GM19023 (cell line): ENCODE measurements around the gene TEX29.

Experiments
- ATAC-seq: cut with Tn5 transposase; IDR thresholded peaks from one replicate; pipeline ENCODE4 v1.9.1; 2021; ENCODE audit warnings: mild to moderate bottlenecking, moderate library complexity; ENCODE audit not compliant: unreplicated experiment

The TEX29 gene

DNA sequence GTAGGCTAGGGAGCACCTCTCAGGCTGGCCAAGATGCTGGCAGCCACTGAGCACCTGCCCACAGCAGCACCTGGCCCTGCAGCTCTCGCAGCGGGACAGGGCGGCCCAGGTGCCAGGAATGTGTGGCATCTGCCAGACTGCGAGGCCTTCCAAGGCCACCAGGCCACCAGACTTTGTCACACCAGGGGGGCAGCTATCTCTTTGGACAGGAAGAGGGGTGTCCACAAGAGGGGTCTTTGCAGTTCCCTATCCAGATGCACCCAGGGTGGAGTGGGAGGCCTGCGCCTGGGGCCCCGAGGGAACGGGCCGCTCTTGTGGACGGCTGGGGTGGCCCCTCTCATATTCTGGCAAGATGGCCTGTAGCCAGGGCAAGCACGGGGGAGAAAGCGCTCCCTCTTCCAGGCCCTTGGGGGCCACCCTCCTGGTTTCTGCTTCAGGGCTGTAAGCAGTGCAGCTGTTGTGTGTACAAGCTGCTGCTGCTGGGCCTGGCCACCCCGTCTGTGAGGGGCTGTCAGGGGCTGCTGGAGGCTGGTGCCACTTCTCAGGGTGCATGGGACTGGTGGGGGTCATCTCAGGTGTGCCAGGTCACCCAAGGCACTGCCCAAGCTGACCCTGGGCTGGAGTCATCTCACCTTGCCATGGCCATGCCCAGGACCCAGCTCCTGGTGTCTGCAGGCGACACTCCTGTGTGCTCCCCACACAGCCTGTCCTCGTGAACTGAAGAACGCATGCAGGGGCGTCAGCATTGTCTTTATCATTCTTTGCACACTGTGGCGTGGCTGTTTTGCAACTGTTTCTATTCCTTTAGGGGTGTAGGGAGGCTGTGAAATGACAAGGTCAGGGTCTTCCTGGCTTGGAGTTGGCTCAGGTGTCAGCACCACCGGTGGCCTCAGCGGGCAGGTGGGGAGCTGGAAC is 1.8 kb downstream of the TEX29 start:
- no peak for ATAC-seq

DNA sequence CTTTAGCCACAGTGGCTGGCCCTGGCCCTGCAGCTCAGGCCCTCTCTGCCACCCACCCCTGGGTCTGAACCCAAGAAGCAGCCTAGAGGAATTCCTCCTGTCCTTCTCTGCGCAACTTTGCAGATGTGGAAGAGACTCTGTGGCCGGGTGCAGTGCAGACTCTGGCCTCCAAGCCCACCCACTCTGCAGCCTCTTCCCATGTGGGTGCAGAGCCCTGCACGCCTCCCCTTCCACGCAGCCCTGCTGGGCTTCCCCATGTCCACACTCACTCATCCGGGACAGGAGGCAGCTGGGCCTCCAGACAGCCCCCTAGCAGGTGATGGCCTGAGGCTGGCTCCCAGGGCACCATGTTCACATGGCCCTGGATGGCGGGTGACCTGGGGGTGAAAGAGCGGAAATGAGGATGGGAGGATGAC is 2.5 kb downstream of the TEX29 start:
- no peak for ATAC-seq

DNA sequence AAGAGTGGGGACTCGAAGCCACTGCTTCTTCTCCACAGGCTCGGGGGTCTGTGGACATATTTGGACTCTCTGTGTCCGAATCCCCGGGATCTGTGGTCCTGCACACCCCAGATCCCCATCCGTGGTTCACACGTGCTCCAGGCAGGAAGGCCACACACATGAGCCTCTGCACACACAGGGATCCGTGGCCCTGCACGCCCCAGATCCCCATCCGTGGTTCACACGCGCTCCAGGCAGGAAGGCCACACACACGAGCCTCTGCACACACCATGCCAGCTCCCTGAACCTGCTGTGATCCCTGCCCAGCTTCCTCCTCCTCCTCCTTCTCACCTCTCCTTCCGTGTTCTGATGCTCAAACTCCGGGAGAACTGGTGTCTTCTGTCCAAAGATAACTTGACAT is 3.1 kb downstream of the TEX29 start:
- ATAC-seq: no peak

DNA sequence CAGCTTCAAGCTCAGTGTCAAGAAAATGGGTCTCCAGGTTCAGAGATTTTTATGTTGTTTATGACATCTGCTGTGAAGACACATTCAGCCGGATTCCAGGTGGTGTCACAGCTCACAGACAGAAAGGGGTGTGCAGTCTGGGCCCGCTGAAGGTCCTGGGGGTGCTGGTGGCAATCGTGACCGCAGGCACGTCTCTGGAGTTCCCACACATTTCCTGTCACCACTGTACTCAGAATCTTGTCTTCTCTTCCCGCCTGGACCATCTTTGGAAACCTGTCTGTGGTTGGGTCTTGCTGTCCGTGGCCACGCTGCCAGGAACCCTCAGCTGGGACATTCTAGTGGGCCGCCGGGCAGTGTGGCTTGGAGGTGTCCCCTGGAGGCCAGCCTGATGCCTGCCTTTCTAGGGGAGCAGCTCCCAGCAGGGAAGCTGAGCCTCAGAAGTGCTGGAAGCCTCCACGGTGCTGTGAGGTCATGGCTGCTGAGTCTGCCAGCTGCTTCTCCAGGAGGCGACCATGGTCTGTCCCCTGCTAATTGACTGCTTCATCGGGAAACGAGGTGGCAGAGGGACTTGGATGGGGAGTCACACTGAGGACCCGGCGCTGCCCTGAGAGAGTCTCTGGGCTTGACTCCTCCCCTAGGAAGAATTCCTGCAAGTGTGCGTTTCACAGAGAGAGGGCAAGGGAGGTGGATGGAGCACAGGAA is 3.7 kb downstream of the TEX29 start:
- no peak for ATAC-seq

DNA sequence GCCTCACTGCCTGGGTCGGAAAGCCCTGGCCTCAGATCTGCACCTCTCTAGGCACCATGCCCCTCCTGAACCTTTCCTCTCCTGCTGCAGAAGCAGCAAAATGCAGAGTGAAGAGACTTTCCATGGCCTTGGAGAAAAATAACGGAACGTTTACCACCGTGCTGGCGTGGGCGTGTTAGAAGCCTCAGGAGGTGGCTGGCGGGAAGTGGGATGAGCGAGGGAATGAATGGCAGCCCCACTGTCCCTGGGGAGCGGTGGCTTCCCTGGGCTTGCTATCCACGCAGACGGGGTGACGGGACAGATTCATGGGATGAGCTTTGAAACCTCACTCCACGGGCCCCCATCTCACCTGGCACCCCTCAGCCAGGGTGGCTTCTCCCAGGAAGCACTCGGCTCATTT is 4.3 kb downstream of the TEX29 start:
- no peak for ATAC-seq

DNA sequence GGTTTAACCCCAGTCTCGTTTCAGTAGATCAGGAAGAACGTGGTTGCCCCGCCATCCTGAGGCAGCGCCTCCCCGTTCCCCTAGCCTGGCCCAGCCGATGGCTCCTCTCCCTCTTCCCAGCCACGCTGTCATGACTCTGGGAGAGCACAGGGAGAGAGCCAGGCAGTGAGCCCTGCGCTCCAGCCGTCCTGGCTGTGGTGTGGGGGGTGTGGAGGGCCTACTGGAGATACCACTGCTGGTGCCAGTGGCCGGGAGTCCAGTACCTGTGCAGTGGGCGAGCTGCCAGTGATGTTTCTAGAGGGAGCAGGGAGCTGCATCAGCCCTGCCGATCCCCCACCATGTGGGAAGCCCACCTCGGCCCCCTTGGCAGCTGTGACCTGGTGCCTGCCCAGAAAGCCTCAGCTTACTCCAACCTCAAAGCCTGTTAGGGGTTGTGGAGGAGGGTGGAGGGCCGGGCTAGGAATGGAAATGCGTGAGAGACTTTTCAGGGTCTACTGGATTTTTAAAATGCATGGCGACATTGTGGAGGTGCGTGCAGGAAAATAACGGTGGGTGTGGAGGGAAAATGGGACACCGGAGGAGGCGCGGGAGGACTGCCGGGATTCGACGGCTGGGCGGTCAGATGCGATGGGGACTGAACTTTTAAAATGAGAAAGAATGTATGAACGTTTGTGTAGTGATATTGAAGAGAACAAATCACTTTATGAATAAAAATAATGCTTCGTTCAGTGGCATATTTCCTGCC is 4.9 kb downstream of the TEX29 start:
- no peak for ATAC-seq

DNA sequence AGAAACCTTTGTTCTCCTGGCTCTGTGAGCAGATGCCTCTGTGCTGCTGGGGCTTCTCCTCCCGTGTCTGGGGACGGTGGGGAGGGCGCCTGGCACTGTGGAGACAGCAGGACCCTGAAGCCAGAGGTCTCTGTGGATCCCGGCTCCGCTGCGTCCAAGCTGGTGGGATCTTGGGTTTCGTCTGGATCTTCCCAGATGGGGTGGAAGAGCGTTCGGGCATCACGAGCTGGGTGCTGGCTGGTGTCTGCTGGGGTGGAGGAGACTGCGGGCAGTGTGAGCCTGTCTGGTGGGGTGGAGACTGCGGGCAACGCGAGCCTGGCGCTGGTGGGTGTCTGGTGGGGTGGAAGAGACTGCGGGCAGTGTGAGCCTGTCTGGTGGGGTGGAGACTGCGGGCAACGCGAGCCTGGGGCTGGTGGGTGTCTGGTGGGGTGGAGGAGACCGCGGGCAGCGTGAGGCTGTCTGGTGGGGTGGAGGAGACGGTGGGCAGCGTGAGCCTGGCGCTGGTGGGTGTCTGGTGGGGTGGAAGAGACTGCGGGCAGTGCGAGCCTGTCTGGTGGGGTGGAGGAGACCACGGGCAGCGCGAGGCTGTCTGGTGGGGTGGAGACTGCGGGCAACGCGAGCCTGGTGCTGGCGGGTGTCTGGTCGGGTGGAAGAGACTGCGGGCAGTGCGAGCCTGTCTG is 5.6 kb downstream of the TEX29 start:
- no peak for ATAC-seq

DNA sequence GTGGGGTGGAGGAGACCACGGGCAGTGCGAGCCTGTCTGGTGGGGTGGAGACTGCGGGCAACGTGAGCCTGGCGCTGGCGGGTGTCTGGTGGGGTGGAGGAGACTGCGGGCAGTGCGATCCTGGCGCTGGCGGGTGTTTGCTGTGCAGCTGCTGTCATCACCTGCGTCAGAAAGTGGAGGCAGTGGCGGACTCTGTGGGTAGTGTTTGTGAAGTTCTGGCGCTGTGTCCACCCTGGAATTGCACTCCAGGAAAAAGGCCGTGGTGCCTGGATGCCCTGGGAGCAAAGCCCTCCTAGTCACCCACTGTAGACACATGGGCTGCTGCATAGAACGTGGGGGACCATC is 6.2 kb downstream of the TEX29 start:
- no peak for ATAC-seq

DNA sequence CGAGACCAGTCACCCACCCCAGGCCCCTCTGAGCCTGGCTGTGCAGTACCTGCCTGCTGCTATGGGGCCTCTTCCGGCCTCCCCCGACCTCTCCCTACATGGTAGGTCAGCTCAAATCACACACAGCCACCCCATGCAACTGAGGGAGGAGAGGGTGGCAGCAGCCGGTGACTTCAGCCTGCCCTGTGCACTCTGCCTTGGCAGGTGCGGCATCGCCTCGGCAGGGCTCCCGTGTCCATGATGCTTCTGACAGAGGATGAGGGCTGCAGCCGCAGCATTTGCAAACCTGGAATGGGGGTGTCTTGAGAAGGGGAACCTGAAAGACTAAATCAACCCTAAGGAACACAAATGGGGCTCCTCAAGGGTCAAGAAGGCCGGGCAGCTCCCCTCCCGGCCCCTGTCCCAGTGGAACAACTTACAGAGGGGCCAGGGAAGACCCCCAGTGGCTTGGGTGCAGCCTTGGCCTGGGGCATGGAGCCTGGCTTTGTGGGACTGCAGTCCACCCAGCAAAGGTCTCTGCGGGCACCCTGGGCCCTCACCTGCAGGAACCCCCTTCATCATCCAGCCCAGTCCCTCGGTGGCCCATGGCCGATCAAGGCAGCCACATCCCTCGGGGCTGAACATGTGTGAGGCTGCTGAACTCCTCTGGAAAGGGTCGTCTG is 6.7 kb downstream of the TEX29 start:
- ATAC-seq: no peak

DNA sequence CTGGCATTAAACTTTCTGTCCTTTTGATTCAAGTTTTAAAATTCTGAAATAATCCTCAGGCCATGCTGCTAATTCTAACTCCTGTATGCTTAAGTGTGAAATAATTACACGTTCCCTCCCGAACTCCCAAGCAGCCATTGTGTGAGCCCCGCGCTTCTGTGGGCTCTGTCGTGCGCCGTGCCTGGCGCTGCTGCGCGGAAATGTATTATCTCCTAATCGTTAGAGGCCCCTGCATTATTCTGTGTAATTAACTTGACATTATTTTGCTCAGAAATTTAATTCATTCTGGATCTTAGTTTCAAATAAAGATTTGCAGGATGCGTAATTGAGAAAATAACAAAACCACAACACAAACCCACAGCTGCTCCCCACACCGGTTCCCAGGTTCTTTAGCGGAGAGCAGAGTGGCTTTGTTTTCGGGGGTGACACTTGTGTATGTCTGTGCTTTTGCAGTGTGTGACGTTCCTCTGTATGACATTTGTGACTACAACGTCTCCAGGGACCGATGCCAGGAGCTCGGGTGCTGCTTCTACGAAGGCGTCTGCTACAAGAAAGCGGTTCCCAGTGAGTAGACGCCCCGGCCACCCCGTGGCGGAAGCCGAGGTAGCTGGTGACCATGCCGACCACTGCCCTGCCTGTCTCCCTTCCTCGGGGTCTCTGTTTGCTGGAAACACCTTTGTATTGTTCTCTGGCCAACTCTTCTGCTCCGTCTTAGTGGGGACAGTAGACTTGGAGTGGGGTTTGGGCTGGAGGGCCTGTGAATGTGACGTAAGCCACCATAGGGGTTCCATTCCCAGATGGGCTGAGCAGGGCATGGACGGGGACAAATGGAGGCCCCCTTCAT is 7.5 kb downstream of the TEX29 start:
- ATAC-seq: no peak

DNA sequence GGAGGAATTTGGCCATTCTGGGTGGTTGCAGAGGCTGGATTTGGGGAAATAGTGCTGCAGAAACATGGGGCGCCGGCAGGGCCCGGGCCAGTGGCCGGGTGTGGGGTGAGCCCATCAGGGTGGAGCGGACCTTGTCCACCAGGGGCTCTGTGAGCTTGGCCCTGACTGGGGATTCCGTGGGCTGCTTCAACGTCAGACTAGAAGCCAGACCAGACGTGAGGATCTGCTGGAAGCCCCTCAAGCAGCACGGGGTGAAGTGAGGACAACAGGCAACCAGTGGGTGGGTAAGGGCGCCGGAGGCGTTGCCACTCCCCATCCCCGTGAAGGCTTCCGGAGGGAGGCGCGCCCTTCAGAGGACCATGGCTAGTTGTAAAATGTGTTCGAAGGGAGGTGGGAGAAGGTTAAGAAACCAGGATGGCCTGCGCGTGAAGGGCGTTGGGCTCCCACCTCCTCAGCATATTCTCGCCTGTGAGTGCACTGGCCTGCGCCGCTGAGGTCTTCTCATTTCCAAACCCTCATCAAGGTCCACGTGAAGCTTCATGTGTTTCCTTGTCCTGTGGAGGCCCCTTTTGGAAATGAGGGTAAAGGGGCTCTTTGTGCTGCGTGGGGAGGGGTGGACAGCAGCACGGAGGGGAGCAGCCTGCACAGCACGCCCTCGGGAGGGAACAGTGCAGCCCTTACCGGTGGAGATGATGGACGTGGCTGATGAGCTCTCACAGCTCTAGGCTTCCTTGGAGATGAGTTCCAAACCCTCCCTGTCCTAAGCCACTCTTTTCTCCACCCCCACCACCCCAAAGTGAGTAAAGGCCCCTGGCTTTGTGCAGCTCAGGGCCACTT is 8.3 kb downstream of the TEX29 start:
- no peak for ATAC-seq

DNA sequence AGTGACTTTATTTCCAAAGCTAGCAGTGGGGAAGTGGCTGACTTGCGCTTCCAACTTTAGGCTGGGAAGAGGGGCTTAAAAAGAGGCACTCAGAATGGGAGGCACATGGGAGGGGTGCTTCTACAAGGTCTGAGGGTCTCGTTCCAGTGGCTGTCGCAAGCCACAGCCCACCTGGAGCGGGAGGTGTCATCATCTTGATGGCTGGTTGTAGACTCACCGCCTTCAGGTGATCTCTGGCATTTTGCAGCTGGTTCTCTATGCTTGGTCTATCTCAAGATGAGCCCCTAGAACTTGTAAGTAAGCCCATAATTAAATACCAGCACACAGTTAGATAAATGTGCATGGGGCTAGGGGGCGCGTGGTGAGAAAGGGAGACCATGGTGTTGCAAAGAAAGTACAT is 9.2 kb downstream of the TEX29 start:
- no peak for ATAC-seq

DNA sequence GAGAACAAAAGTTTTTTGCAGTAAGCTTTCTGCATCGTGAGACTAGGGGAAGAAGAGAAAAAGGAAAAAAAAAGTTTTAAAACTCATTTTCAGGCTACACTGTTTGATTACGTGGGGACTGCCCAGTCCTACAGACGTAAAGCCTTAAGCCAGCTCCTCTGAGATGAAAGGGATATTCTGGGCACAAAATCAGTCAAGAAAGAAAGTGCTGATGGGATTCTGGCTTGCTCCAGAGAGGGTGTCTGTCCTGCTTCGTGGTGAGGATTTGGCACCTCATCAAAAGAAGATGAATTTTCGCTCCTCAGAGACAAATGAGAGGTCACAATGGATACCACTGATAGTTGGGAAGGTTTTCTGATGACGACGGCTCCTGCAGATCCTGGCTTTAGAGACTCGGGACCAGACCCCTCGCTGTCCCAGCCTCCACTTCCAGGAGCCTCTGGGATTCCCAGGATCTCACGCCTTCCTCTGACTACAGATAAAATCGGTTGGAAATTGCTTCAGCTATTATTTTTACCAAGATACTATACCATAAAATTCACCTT is 9.7 kb downstream of the TEX29 start:
- no peak for ATAC-seq

DNA sequence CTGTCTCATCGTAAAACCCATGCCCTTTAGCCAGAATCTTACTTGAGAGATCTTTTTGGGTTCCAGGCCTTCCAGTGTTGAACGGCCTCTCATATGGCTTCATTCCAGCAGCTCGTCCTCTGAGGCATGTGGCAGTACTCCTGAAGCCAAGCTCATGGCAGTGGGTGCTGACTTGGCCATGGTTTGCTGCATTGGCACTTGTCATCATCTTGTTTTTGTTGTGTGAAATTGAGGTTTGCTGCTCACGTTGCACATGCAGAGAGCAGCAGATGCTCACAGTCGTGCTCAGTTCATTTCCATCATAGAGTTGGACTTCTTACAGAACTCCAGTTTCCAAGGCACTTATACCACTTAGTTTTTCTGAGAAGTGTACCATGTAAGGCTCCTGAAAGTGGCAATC is 14.9 kb downstream of the TEX29 start:
- no peak for ATAC-seq

DNA sequence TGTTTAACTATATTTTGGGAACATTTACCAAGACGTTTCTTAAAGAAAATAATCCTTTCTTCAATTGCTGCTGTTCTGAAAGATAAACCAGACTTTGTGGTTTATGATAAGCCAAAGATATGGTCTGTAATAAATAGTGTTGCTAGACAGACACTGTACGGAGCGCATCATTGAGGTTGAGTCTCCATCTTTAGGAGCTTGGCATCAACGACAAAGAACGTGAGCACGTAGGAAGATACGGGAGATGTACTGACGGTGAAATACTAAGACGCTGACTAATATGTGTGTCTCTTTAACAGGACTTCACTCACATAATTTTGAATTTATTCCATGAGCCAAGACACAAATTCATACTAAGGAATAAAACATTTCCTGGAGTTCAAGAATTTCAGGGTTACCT is 16.2 kb downstream of the TEX29 start:
- no peak for ATAC-seq

DNA sequence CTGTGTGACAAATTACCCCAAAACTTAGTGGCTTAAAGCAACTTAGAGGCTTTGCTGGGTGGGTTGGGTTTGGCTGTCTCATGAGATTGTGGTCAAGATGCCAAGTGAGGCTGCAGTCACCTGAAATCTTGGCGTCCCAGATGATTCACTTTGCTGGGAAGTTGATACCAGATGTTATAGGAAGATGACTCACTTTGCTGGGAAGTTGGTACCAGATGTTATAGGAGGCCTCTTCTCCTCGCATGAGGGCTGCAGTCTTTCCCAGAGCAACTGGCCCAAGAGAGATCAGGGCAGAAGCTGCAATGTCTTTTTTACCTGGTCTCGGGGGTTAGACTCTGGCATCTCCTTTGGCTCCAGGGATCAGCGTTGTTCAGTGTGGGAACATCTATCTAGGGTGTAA is 16.8 kb downstream of the TEX29 start:
- no peak for ATAC-seq

DNA sequence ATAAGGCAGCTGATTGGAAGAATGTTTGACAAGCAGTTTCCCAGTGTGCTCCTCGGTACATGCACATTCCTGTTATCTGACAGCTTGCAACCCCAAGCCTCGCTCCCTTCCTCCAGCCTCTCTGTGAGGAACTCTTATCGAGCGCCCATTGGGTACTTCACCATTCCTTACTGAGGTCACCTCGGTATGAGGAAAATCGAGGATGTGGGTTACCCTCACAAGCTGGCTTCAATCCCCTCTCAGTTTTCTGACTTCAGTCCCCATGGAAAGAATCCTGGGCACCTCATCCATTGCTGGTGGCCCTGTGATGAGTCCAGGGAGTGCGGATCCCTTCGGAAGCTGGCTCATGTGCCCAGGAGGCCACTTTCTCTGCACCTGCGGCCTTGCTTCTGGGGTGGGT is 17.3 kb downstream of the TEX29 start:
- ATAC-seq: no peak

DNA sequence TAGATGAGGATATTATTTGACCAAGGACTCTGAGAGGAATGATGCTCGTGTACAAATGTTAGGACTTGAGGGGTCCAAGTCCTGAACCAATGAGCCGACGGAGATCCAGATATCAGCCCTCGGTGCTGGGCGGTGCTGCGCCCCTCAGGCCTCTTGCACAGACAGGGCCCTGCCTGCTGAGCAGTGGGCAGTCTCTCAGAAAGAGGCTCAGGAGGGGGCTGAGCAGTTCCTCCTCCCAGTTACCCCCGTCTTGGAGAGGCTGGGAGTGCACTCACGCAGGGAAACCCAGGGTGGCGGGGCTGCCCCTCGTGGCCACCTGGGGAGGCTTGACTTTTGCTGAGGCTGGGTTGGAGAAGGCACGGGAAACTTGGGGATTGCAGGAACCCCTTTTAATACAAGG is 18.4 kb downstream of the TEX29 start:
- ATAC-seq: no peak
